Measurements from ENCODE around the gene CCNC.

DNA sequence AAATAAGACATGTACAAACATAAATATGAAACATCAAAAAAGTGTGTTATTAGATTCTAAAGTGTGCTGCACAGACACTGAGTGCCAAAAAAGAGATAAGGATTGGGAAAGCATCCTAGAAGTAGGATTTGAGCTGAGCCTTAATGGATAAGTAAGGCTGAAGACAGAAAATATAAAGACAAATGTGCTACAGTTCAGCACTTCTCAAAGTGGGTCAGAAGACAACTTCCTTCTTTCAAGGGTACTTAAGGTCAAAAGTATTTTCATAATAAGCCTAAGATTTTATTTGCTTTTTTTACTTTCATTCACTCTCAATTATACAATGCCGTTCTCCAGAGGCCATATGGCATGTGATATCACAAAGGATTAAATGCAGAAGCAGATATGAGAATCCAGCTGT lies 70.0 kb downstream of the CCNC start:
- TF ChIP-seq NFRKB (IDR thresholded peaks at IDR 0.05), result no peak
- no peak for TF ChIP-seq ELF4 (IDR thresholded peaks at IDR 0.05)
